Measurements from ENCODE around the gene JUN.

DNA sequence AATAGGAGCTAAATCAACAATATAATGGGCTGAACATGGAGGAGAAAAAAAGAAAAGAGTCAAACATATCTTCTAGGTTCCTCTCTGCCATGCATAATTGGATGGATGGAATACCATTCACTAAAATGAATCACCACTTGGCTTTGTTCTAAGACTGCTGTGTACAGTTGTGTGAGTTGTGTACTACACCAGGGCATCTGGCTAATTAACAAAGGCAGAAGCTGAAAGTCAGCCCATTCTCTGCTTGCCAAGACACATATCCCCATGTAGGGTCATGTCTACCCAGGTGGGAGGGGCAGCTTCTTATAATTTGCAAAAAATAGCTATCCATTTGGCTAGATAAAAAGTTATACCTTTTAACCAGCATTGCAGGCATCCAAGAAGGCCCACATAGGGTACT lies 21.0 kb downstream of the JUN start:
- TF ChIP-seq CTCF (IDR thresholded peaks at IDR 0.05 in 8 of 11, conservative IDR thresholded peaks at IDR 0.05 in 3 of 11) = no peak
- TF ChIP-seq POLR2A (IDR thresholded peaks at IDR 0.05) = no peak
